ENCODE measurements around the gene HBG1.

DNA sequence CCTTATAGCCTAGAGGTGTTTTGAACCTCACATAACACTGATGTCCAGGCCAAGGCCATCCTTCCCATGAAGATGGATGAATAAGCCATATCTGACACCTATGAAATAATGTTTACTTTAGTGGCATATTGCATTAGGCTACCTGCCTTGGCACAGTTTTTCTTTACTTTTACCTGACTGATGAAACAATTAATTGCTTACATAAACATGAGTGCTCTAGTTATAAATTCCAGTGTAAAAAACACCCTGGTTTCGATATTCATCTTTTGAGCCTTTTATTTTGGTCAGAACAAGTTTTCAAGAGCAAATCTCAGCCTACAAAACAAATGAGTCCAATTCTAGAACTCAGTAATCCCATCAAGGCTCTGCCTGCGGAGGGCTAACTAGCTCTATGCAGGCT lies 27.0 kb upstream of the HBG1 start:
- TF ChIP-seq CTCF (IDR thresholded peaks at IDR 0.05; ENCODE audit: low read depth, low read length) (no peak), POLR2A (IDR thresholded peaks at IDR 0.05; ENCODE audit: extremely low read depth, insufficient read length) (no peak)
- TF ChIP-seq, protein P1, sequence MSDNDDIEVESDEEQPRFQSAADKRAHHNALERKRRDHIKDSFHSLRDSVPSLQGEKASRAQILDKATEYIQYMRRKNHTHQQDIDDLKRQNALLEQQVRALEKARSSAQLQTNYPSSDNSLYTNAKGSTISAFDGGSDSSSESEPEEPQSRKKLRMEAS (IDR thresholded peaks at IDR 0.05; ENCODE audit: low read depth, low read length), result no peak
